NCI-H187 (cell line): ENCODE results near the gene MSI2.

Experiments
- DNase-seq, 2 experiments: peaks; one replicate each; lab custom pipeline; 2025; lab: John Stamatoyannopoulos, UW

The MSI2 gene

DNA sequence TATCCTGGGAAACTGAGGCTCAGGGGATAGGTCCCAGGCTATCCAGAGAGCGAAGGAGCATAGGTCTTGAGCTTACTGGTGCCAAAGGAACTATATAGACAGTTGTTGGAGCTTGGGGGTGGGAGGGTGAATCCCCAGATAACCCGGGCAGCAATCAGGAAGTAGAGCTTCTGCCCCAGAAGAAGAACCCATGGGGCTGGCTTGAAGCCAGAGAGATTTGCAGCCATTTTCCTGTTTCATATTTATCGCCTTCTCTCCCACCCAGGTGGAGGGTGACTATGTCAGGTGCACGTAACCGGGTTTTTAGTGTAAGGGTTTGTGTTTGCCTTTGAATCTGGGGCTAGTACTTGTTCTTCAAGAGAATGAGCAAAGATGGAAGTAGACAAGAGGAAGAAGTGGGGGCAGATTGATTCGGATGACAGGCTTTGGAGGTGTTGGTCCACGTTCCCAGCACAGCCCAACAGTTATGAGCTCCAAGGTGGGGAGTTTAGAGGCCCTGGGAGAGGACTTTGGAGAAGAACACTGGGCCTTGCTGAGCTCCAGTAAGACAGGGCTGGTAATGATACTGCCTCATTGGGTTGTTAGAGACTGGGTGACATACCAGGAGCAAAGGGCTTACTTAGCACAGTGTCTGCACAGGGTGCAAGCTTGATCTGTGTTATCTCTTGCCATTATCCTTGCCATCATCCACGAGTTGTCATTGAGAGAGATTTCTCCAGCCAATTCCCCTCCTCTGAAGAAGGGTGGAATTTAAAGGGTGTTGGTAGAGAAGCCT, 343.1 kb downstream of the MSI2 start:
- no peak for DNase-seq

DNA sequence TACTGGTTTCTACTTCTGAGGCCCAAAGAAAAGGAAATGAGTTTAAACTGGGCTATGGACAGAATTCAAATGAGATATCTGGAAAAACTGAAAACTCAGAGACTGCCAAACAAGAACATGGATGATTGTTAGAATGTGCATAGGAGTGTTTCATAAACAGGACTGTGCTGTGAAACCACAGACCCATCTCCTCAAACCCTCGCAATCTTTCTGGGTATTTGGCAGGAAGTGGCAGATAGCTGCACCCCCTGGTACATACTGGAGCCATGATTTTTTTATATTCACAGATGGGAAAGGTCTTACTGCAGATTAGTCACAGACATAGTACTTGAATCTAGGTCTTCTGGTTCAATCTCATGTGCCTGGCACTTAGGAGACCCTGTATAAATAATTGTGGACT, 343.8 kb downstream of the MSI2 start:
- no peak for DNase-seq

DNA sequence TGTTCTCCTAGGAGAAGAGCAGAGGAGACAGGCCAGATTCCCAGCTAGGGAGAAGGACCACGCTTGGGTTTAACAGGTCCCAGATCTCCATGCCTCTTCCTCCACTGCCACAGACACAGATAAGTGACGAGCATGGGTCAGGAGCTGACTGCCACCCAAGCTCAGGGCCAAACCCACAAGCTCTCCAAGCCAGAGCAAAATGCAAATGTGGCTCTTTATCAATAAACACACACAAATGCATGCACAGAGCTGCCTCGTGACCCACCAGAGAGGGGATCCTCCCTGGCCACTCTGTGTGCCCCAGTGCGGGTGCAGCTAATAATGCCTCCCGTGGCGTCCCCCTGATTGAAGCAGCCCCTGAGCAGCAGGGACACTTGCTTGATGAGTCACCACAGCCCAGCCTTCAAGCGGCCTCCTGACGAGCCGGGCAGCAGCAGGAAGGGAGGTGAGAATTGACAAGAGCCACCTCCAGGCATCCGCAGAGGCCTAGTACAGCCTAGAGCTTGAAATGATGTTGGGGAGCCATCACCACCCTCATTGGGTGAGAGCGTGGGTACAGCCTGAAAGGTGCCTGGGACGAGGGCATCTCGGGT, 344.9 kb downstream of the MSI2 start:
- DNase-seq = no peak

DNA sequence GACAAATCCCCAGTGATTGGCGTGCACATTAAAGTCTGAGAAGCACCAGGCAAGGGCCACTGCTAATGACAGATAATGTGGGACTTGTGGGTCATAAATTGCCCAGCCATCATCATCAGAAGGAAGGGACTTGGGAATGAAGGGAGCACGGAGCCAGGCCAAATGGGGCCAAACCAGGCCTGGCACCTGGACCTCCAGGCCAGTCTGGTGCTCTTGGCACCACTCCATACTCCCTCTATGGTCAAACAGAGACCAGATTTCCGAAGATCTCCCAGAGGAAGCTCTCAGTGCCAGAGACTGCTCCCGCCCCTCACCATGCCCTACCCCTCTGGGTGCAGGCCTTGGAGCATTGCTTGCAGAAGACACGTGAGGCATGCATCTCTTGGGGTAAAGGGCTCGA, 346.6 kb downstream of the MSI2 start:
- no peak for DNase-seq

GRCh38 chr17:57603546-57603945, 347.2 kb downstream of the MSI2 start:
- no peak for DNase-seq

DNA sequence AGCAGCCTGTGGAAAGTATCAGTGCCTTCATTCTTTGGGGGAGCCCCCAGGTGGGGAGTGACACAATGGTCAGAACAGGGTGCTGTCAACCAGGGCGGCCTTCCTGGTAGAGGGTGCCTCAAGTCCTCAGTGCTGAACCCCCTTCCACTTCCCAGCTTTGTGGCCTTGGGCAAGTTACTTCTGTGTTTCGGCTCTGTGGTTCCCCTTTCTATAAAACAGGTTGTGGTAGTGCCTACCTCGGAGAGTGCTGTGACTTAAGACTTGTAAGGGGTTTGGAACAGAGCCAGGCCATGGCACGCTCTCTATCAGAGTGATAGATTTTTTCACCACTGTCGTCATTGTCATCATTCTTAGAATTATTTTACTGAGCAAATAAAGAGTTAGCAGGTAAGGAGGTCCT, 347.7 kb downstream of the MSI2 start:
- DNase-seq = no peak

- DNase-seq = peak; percentile 67 to 86
Observed at GRCh38 chr17:57604771-57605674, 348.7 kb downstream of the MSI2 start.

DNA sequence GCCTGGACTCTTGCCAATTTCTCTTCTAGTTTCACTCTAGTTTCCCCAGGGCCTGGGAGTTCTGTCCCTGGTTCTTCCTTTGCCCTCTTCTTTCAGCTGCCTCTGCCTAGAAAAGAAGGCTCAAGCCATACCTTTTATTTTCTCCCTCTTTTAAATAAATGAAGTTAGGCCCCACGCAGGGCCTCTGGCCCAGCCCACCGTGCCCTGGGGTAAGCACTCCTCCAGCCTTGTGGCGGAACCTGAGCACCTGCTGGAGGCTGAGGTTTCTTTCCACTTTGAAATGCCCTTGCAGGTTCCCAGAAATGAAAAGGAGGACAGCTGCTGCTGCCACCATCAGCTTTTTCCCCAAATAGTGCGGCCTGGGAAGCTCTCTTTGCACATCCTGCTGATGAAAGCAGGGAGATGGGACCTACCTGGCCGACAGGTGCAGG, 349.4 kb downstream of the MSI2 start:
- DNase-seq = peak; percentile 62 to 87

GRCh38 chr17:57606111-57606875, 350.0 kb downstream of the MSI2 start:
- DNase-seq = no peak

DNA sequence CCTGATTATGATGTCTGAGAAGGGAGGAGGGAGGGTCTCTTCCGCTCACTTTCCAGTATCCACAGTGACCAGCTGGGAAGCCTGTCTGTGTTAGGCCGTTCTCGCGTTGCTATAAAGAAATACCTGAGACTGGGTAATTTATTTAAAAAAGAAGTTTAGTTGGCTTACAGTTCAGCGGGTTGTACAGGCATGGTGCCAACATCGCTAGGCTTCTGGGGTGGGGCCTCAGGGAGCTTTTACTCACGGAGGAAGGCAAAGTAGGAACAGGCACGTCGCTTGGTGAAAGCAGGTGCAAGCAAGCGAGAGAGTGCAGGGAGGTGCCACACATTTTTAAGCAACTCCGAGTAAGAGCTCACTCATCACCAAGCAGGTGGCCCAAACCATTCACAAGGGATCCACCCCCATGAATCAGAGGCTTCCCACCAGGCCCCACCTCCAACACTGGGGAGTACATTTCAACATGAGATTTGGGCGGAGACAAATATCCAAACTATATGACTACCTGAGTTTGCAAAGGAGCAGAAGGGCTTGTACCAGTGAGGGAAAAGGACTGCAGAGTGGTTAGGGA, 351.3 kb downstream of the MSI2 start:
- peak in 1 of 2 experiments; percentile 29 for DNase-seq

- DNase-seq = no peak
Observed at GRCh38 chr17:57608369-57609124, 352.2 kb downstream of the MSI2 start.

DNA sequence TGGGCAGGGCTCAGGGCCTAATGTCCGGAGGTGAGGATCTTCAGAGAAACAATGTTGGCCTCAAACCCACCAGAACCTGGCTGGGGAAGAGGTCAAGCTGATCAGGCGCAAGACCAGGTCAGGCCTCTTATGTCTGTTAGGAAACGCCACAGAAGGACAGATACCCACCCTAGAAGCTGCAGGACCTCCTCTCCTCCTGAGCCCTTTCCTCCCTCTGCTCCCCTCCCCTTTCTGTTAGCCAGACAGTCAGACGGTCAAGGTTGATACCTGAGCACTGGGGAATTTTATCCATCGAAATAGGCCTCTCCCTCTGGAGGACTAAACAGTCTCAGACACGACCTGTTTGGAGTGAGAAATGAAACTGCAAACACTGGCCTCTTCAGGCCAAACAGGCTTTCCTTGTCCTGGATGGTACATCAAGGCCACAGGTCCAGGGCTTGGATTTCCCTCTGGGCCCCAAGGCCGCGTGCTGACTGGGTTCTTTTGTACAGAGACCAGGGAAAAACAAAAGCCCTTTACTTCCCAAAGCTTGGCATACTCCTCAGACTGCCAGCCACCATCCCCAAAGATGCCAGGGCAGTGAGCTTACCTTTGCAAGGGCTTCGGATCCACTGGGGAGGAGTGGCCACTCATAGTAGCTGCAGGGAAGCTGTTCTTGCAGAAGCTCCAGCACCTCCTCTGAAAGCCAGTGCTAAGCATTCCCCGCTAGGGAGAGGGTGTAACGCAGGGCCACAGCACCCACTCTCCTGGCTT, 353.0 kb downstream of the MSI2 start:
- no peak for DNase-seq

- DNase-seq = no peak
Observed at GRCh38 chr17:57609878-57610270, 353.6 kb downstream of the MSI2 start.

- peak in 1 of 2 experiments; percentile 19 for DNase-seq
Observed at GRCh38 chr17:57612202-57613071, 356.1 kb downstream of the MSI2 start.

DNA sequence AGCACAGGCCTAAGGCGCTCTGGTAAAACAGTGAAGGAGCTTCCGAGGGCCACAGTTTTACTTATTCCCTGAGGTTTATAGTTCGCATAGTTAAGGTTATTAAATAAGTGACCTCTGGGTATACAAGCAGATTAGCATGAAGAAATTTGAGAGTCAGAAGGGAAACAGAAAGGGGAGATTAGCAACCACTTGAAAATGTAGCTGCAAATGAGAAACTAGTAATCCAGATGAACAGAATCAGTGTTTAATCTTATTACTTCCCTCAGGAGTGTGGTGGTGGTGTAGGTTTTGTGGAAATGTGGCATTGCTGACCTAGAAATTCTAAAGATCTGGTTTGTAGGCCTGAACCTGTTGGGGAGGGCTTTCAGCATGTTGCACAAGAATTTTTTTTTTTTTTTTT, 358.4 kb downstream of the MSI2 start:
- DNase-seq = no peak

DNA sequence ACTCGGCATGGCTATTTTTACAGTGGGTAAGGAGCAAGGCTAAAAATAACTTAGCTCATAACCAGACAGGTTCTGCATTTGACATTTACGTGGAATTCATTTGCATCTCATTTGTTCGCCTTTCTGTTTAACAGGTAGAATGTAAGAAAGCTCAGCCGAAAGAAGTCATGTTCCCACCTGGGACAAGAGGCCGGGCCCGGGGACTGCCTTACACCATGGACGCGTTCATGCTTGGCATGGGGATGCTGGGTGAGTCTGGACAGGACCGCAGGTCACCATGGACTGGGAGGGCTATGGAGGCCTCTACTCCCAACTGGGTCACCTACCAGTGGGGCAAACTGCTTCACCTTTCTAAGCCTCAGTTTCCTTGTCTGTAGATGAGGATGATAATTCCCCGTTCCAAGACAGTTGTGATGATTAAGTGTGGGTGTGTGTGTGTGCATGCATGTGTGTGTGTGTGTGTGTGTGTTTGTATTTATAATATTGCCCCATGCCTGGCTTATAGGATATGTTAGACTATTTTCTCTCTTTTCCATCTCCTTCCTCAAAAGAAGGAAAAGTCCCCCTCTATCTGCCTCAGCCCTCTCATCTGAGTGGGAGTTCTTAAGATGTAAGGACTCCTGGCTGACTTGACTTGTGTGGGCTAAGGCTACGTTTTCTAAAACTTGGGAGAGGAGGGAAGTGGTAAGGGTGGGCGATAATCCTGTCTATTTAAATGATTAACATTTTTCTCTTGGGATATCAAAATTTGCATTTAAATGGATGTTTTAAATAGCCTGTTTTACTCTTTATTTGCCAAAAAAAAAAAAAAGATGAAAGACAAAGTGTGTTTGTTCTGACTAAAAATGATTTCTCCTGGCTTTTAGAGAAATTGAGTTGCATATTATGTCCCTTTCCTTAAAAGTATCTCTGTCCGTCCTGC, 359.8 kb downstream of the MSI2 start:
- no peak for DNase-seq

DNA sequence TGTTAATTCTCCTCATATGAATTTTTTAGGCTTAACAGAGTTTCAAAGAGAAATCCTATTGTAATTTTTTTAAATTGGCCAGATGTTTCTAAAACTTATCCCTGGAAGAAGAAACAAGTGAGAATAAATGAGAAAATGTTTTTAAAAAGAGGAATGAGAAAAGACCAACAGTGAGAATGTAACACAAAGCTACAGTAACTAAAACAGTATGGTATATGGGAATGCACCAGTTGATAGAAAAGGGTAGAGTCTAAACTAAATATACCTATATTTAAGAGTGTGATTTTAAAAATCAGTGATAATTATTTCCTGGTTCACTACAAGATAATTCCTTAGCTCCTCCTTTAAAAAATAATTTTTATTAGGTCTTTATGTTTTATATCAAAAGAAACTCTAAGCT, 360.9 kb downstream of the MSI2 start:
- DNase-seq = no peak
